HEK293 (cell line): ENCODE results near the gene XCL2.
A peak's percentile ranks its signal among the peaks of the same experiment; 100 is the strongest.

Source experiments
- CTCF ChIA-PET: fragments of 350-600 bp; formaldehyde crosslinking; extraction: SDS; loops from one replicate; lab custom pipeline; 2021; ENCODE audit warnings: antibody characterized with exemption; lab: Yijun Ruan, JAX
- POLR2A ChIA-PET: fragments of 300-600 bp; formaldehyde crosslinking; extraction: SDS; loops from one replicate; lab custom pipeline; 2020; ENCODE audit warnings: antibody characterized with exemption, inconsistent platforms; lab: Yijun Ruan, JAX
- H3K27ac ChIP-seq: fragments of 200-500 bp; sonication (Bioruptor generic); 2 replicates; pipeline ENCODE4 v1.5.1; 2014; ENCODE audit warnings: low read depth, low read length, control low read depth, inconsistent platforms; ENCODE audit errors: extremely low read depth
- H3K36me3 ChIP-seq, 2 experiments: fragments of 200-500 bp in 1 of 2; sonication (Bioruptor generic) in 1 of 2; 1 replicate in 1 of 2; 2 replicates in 1 of 2; pipeline ENCODE4 v1.5.1; 2014 to 2017; ENCODE audit warnings: inconsistent platforms in 2 of 2, low read length in 2 of 2; ENCODE audit not compliant: control insufficient read depth in 2 of 2, insufficient read depth in 1 of 2
- H3K4me1 ChIP-seq: fragments of 200-500 bp; sonication (Bioruptor generic); 2 replicates; pipeline ENCODE4 v1.5.1; 2014; ENCODE audit warnings: mild to moderate bottlenecking, low read length, inconsistent platforms; ENCODE audit not compliant: control insufficient read depth, insufficient read depth
- H3K4me3 ChIP-seq: 2 replicates; pipeline ENCODE4 v1.5.1; 2011; ENCODE audit warnings: low read depth, mild to moderate bottlenecking, control low read depth, low read length, moderate library complexity
- H3K9me3 ChIP-seq: fragments of 200-500 bp; sonication (Bioruptor generic); 2 replicates; pipeline ENCODE4 v1.5.1; 2014; ENCODE audit warnings: low read depth, low read length, inconsistent platforms; ENCODE audit not compliant: control insufficient read depth, insufficient read depth
- HOXA7 ChIP-seq: sonication (generic); formaldehyde crosslinking; IDR thresholded peaks from 2 replicates; pipeline ENCODE4 v1.8.1; 2022; ENCODE audit warnings: missing genetic modification reagents, borderline replicate concordance
- SCRT1 ChIP-seq: fragments of 450-650 bp; formaldehyde crosslinking; IDR thresholded peaks from 2 replicates; pipeline ENCODE4 v1.5.1; 2016; ENCODE audit warnings: missing biosample characterization, missing genetic modification characterization, borderline replicate concordance
- SP2 ChIP-seq: fragments of 450-650 bp; formaldehyde crosslinking; IDR thresholded peaks from 2 replicates; pipeline ENCODE4 v1.5.1; 2016; ENCODE audit warnings: missing biosample characterization, missing genetic modification characterization
- TRIM28 ChIP-seq: IDR thresholded peaks from 2 replicates; pipeline ENCODE4 v1.6.1; 2011; ENCODE audit warnings: low read length, control low read depth, borderline replicate concordance
- ZBTB17 ChIP-seq: fragments of 450-650 bp; formaldehyde crosslinking; IDR thresholded peaks from 2 replicates; pipeline ENCODE4 v1.5.1; 2016; ENCODE audit warnings: missing biosample characterization, missing genetic modification characterization
- ZFP37 ChIP-seq: fragments of 450-650 bp; formaldehyde crosslinking; IDR thresholded peaks from 2 replicates; pipeline ENCODE4 v1.5.1; 2016; ENCODE audit warnings: missing biosample characterization, missing genetic modification characterization
- ZNF132 ChIP-seq: fragments of 450-650 bp; formaldehyde crosslinking; IDR thresholded peaks from 2 replicates; pipeline ENCODE4 v1.5.1; 2017; ENCODE audit warnings: missing biosample characterization, missing genetic modification characterization, borderline replicate concordance
- ZNF169 ChIP-seq: fragments of 450-650 bp; formaldehyde crosslinking; IDR thresholded peaks from 2 replicates; pipeline ENCODE4 v1.5.1; 2016; ENCODE audit warnings: missing biosample characterization, missing genetic modification characterization
- ZNF184 ChIP-seq: fragments of 450-650 bp; IDR thresholded peaks from 2 replicates; pipeline ENCODE4 v1.5.1; 2018; ENCODE audit warnings: missing biosample characterization, mild to moderate bottlenecking, missing genetic modification characterization
- ZNF19 ChIP-seq: fragments of 450-650 bp; formaldehyde crosslinking; IDR thresholded peaks from 2 replicates; pipeline ENCODE4; 2016; ENCODE audit warnings: missing biosample characterization, missing genetic modification characterization, low read depth
- ZNF248 ChIP-seq: fragments of 450-650 bp; formaldehyde crosslinking; IDR thresholded peaks from 2 replicates; pipeline ENCODE4 v1.5.1; 2017; ENCODE audit warnings: missing biosample characterization, missing genetic modification characterization
- ZNF341 ChIP-seq: fragments of 450-650 bp; formaldehyde crosslinking; IDR thresholded peaks from 2 replicates; pipeline ENCODE4; 2016; ENCODE audit warnings: low read depth, missing biosample characterization, missing genetic modification characterization
- ZNF366 ChIP-seq: fragments of 450-650 bp; formaldehyde crosslinking; conservative IDR thresholded peaks from 2 replicates; pipeline ENCODE4 v1.5.1; 2016; ENCODE audit warnings: missing biosample characterization, missing genetic modification characterization
- ZNF561 ChIP-seq: fragments of 450-650 bp; IDR thresholded peaks from 2 replicates; pipeline ENCODE4 v1.5.1; 2018; ENCODE audit warnings: missing biosample characterization, missing genetic modification characterization, borderline replicate concordance
- ZNF707 ChIP-seq: fragments of 450-650 bp; formaldehyde crosslinking; IDR thresholded peaks from 2 replicates; pipeline ENCODE4 v1.5.1; 2016; ENCODE audit warnings: missing biosample characterization, missing genetic modification characterization
- ZSCAN30 ChIP-seq: fragments of 450-650 bp; IDR thresholded peaks from 2 replicates; pipeline ENCODE4 v1.5.1; 2018; ENCODE audit warnings: missing biosample characterization, mild to moderate bottlenecking, missing genetic modification characterization, moderate library complexity
- TF ChIP-seq, protein P1 (sequence below): fragments of 450-650 bp; formaldehyde crosslinking; IDR thresholded peaks from 2 replicates; pipeline ENCODE4 v1.5.1; 2017; ENCODE audit warnings: missing biosample characterization, missing genetic modification characterization
- TF ChIP-seq, protein P2 (sequence below): fragments of 450-650 bp; formaldehyde crosslinking; IDR thresholded peaks from 2 replicates; pipeline ENCODE4 v1.5.1; 2016; ENCODE audit warnings: missing biosample characterization, missing genetic modification characterization
- TF ChIP-seq, protein P3 (sequence below): fragments of 450-650 bp; formaldehyde crosslinking; IDR thresholded peaks from 2 replicates; pipeline ENCODE4 v1.5.1; 2016; ENCODE audit warnings: missing biosample characterization, missing genetic modification characterization
- TF ChIP-seq, protein P4 (sequence below): fragments of 450-650 bp; formaldehyde crosslinking; conservative IDR thresholded peaks from 2 replicates; pipeline ENCODE4 v1.5.1; 2016; ENCODE audit warnings: low read depth, missing biosample characterization, missing genetic modification characterization

Gene XCL2

DNA sequence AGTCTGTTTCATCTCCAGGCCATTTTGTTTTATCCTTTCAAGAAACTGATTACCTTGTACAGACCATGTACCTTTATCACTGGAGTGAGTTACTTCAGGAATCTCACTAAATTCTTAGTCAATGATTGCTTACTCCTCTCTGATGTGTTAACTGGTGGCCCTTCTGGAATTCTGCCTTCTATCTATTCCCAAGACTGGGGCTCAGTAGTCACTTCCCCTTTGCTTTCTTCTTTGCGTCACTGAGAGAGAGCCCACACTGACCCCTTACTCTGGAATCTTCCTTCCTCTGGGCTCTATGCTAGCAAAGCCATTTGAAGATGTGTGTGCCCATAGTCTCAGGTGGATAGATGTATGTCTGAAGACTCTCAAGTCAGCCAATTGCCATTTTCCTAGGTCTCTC, 34.6 kb downstream of the XCL2 start:
- H3K4me1 ChIP-seq, result no peaks in the 10 kb centered on the region
- no peaks in the 10 kb centered on the region for H3K36me3 ChIP-seq
- no peak overlapping the region for H3K27ac ChIP-seq
- ChIA-PET POLR2A (no interaction called here), CTCF (no interaction called here)
- H3K9me3 ChIP-seq, result no peaks in the 10 kb centered on the region
- no peak overlapping the region for H3K4me3 ChIP-seq
- TF ChIP-seq, protein P1, sequence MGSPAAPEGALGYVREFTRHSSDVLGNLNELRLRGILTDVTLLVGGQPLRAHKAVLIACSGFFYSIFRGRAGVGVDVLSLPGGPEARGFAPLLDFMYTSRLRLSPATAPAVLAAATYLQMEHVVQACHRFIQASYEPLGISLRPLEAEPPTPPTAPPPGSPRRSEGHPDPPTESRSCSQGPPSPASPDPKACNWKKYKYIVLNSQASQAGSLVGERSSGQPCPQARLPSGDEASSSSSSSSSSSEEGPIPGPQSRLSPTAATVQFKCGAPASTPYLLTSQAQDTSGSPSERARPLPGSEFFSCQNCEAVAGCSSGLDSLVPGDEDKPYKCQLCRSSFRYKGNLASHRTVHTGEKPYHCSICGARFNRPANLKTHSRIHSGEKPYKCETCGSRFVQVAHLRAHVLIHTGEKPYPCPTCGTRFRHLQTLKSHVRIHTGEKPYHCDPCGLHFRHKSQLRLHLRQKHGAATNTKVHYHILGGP (tag by site-specific recombination), result no peak
- TF ChIP-seq TRIM28 (no peak), ZNF707 (tag by site-specific recombination) (no peak), ZNF132 (tag by site-specific recombination) (no peak), ZNF366 (no peak), ZNF561 (tag by site-specific recombination) (no peak), ZNF169 (no peak), ZNF184 (tag by site-specific recombination) (no peak), ZNF248 (tag by site-specific recombination) (no peak), HOXA7 (no peak), SP2 (no peak), ZFP37 (tag by site-specific recombination) (no peak), ZNF341 (no peak), ZNF19 (tag by site-specific recombination) (no peak), SCRT1 (tag by site-specific recombination) (no peak), ZBTB17 (tag by site-specific recombination) (no peak)
- TF ChIP-seq, protein P2, sequence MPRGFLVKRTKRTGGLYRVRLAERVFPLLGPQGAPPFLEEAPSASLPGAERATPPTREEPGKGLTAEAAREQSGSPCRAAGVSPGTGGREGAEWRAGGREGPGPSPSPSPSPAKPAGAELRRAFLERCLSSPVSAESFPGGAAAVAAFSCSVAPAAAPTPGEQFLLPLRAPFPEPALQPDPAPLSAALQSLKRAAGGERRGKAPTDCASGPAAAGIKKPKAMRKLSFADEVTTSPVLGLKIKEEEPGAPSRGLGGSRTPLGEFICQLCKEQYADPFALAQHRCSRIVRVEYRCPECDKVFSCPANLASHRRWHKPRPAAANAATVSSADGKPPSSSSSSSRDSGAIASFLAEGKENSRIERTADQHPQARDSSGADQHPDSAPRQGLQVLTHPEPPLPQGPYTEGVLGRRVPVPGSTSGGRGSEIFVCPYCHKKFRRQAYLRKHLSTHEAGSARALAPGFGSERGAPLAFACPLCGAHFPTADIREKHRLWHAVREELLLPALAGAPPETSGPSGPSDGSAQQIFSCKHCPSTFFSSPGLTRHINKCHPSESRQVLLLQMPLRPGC (tag by site-specific recombination), result no peak
- TF ChIP-seq, protein P3, sequence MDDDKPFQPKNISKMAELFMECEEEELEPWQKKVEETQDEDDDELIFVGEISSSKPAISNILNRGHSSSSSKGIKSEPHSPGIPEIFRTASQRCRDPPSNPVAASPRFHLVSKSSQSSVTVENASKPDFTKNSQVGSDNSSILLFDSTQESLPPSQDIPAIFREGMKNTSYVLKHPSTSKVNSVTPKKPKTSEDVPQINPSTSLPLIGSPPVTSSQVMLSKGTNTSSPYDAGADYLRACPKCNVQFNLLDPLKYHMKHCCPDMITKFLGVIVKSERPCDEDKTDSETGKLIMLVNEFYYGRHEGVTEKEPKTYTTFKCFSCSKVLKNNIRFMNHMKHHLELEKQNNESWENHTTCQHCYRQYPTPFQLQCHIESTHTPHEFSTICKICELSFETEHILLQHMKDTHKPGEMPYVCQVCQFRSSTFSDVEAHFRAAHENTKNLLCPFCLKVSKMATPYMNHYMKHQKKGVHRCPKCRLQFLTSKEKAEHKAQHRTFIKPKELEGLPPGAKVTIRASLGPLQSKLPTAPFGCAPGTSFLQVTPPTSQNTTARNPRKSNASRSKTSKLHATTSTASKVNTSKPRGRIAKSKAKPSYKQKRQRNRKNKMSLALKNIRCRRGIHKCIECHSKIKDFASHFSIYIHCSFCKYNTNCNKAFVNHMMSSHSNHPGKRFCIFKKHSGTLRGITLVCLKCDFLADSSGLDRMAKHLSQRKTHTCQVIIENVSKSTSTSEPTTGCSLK (tag by site-specific recombination), result no peak

DNA sequence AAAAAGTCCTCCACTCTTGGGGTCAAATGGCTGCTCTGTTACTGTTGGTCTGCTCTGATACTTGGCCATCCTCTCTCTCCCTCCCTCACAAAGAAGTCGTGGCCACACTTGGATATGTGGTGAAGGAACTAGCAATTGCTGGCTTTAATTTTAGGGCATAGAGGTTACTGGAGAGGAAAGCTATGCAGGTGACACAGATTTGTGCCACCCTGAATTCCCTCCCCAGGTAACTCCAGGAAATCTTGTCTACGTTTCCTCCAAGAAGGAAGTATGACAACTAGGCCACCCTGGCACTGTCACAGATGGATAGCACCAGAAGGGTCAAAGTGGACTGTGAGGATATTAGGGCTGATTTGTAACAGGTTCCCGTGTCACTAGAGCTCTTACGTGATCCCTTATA, 36.0 kb downstream of the XCL2 start:
- H3K27ac ChIP-seq, result no peak overlapping the region
- TF ChIP-seq, protein P4, sequence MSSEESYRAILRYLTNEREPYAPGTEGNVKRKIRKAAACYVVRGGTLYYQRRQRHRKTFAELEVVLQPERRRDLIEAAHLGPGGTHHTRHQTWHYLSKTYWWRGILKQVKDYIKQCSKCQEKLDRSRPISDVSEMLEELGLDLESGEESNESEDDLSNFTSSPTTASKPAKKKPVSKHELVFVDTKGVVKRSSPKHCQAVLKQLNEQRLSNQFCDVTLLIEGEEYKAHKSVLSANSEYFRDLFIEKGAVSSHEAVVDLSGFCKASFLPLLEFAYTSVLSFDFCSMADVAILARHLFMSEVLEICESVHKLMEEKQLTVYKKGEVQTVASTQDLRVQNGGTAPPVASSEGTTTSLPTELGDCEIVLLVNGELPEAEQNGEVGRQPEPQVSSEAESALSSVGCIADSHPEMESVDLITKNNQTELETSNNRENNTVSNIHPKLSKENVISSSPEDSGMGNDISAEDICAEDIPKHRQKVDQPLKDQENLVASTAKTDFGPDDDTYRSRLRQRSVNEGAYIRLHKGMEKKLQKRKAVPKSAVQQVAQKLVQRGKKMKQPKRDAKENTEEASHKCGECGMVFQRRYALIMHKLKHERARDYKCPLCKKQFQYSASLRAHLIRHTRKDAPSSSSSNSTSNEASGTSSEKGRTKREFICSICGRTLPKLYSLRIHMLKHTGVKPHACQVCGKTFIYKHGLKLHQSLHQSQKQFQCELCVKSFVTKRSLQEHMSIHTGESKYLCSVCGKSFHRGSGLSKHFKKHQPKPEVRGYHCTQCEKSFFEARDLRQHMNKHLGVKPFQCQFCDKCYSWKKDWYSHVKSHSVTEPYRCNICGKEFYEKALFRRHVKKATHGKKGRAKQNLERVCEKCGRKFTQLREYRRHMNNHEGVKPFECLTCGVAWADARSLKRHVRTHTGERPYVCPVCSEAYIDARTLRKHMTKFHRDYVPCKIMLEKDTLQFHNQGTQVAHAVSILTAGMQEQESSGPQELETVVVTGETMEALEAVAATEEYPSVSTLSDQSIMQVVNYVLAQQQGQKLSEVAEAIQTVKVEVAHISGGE (tag by site-specific recombination), result peak; percentile 89
- TF ChIP-seq ZSCAN30 (tag by site-specific recombination), result no peak
- TF ChIP-seq, all 188 proteins: peak for 1
- H3K36me3 ChIP-seq, result no peaks in the 10 kb centered on the region
- no peaks in the 10 kb centered on the region for H3K9me3 ChIP-seq
- POLR2A ChIA-PET, result no interaction called here
- H3K4me1 ChIP-seq, result no peaks in the 10 kb centered on the region
- H3K4me3 ChIP-seq, result no peak overlapping the region
- CTCF ChIA-PET, result interaction anchor here (0.7 kb wide), 1 partner anchor 12 kb away, joined by 3 read pairs; no protein-coding TSS in a partner anchor
